SU-DHL-6 (cell line): ENCODE measurements around the gene LHX1.

Experiments used
- CTCF ChIP-seq: fragments of 200-600 bp; sonication (generic); IDR thresholded peaks from one replicate; pipeline ENCODE4 v1.5.1; 2017; ENCODE audit warnings: antibody characterized with exemption, mild to moderate bottlenecking, low read length, moderate library complexity; ENCODE audit not compliant: insufficient read depth, poor library complexity, severe bottlenecking
- EZH2phosphoT487 ChIP-seq: fragments of 200-600 bp; sonication (generic), shearing (Covaris generic); conservative IDR thresholded peaks from 2 replicates; pipeline ENCODE4 v1.6.1; 2018; ENCODE audit warnings: mild to moderate bottlenecking, antibody characterized with exemption, low read length, moderate library complexity, mixed read lengths

GRCh38 chr17:36900160-36900512, 37.1 kb upstream of the LHX1 start:
- no peak for TF ChIP-seq CTCF
- no peak for TF ChIP-seq EZH2phosphoT487
